Activated gamma-delta T cell (primary cell): ENCODE data around the gene MXD4.
"Not testable (repeated sequence)": the region's sequence is repeated elsewhere in the genome, so short reads cannot be mapped to it uniquely, and the experiment has no call there.

Experiments used
- DNase-seq: peaks from one replicate; lab custom pipeline; 2025; lab: John Stamatoyannopoulos, UW

Gene MXD4

DNA sequence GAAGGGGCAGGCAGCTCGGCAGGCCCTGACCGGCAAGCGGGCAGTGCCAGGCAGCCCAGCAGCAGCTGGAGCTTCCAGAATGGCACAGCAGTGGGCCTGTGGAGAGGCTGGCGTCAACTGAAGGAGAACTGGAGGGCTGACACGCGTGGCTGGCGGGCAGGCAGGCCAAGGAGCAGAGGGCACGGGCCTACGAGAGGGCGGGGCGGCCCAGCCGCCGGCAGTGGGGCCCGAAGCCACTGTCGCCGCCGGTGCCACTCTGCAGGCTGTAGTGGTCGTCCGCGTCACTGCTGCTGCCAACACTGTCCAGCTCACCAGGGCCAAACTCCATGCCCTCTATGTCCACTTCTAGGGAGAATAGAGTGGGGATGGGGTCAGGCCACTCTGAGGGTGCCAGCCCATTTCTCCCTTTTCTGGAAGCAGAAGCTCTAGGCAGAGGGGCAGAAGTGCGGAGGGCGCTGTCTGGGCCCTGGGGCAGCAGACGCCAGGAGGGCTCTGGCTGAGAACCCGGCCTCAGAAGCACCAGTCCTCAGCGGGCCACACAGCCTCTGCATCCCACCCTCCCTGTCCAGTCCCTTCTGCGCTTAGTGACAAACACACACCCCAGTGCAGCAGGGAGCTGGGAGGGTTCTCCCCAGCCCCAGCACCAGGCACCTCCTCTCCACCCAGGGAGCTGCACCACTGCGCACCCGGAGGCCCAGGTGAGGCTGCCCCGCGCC, 11.4 kb downstream of the MXD4 start:
- no peak for DNase-seq

DNA sequence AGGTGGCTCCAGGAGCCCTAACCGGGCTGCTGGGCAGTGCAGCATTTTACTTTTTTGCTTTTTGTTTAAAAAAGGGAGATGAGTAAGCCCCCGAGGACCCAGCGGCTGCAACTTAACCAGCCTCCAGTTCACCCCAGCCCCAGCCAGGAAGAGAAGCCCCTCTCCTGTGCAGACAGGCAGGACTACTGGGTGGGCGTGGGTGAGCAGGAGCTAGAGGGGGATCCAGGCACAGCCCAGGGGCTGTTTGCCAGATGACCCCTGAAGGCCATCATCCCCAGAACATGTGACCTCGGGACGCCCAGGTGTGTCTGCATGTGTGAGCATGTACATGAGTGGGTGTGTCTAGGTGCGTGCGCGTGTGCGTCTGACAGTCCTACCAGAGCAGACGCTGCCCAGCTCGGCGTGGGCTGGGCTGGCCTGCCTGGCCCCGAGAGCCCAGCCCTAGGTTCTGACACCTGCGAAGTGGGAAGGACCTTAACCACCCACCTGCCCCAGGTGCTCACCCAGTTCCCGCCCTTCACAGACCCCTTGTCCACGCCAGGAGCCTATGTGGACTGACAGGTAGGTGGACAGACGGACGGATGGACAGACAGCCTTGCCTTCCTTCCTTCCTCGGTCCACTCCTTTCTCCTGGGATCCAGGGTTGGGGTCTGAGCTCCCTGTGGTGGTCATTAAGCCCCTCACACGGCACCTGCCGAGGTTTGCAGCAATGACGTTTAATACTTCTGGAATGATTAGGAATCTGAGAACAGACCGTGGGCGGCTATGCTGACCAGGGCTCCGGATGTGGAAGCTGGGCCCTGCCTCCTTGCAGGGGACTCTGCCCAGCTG, 12.2 kb downstream of the MXD4 start:
- no peak for DNase-seq

DNA sequence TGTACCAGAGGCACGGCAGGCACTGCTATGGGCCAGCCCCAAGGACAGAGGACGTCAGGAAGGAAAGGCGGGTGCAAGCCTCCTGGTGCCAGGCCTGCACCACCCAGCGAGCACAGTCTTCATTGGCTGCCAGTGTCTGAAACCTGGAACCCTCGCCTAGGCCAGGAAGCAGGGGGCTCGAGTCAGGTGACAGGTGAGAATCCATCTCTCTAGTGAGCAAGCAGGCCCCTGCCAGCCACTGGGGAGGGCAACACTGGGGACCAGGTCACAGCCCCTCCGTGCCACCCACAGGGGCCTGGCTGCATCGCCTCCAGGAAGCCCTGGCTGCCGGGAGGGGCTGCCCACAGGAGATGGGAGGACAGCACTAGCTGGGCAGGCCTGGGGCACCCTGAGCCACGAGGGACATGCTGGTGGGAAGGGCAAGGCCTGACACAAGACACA, 13.1 kb downstream of the MXD4 start:
- no peak for DNase-seq

DNA sequence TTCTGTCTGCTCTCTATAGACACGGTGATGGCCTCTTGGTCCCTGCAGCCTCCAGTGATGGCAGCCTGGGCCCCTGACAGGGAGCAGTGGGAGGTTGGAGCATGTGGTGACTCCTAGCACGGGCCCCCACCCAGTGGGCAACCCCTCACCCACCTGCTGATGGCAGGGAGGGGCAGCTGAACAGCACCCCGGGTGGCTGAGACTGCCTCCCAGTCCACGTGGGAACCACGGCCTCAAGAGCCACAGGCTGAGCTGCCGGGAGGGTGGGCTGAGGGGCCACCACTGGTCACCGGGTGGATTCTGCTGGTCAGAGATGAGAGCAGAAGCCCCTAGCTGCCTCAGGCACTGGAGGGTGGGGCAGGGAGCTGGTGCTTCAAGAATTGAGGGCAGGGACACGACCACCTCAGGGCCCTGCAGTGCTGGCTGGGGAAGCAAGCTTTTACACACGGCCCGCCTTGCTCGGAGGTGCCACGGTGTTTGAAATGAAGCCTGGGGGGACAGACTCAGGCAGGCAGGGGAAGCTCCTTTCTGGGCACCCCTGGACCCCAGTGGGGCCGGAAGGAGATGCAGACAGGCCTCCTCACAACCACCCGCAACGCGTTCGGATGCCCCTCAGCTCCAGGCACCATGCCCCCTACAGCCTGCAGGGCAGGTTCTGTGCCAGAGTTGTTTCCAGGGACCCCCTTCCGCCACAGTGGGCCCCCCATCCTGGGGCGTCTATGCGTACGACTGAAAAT, 13.7 kb downstream of the MXD4 start:
- DNase-seq = no peak

DNA sequence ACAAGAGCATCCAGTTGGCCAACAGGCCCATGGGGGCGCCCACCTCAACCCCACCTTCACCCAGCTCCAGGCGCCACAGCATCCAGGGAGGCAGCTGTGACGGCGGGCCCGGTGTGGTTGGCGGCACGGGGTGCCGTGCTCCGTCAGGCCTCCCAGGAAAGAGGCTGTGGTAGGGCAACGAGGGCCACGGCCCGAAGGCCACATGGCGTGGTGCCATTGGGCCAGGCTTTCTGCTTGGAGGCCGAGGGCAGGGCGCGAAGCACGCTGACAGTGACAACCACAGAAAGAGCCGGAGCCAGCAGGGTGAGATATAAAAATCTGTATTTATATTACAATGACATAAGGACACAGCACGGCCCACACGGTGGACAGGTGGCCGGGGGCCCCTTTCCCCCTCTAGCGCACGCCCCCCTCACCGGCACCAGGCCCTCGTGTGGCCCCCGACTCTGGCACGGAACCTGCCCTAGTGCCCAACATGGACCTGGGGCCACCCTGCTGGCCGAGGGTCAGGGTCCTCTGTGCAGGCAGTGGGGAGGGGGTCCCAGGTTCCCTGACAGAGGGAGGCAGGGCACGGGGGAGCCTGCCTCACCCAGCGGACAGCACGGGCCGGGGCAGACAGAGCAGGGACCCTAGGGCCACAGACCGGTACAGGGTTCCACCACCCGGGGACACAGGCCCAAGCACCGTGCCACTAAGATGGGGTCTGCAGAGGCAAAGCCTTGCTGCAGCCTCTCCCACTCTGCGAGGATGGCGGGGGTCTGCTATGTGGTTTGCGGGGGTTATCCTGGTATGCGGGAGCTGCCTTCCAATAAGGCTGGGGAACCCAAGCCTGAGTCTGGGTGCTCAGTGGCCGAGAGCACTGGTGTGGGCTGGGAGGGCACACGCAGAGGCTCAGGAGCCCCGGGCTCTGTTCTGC, 14.5 kb downstream of the MXD4 start:
- DNase-seq = no peak

DNA sequence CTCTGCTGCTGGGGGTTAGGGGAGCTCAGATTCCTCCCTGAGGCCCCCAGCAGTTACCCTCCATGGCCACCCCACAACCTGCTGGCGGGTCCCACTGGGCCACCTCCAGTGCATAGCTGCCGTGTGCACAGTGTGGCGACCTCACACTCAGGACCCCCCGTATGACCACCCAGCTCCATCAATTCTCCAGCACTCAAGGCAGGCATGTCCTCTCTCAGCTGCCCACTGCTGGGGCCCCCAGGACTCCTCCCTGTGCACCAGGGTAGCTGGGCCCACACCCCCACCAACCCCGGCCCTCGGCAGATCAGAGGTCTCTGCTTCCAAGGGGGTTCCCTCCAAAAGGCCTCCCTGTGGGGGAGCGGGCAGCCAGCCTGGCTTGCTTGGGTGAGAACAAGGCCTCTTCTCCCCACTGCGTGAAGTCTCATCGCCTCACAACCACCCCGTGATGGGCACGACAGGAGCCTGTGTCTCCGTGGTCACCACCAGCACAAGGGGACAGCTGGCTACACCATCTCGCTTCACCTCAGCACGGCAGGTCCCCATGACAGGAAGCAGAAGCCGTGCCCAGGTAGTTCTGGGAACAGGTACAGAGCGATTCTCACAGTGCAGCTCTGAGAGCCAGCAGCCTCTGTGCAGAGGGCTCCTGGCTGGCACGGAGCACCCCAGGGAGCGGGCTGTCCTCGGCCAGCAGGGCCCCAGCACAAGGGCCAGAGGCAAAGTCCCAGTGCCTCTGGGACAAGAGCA, 15.4 kb downstream of the MXD4 start:
- no peak for DNase-seq

DNA sequence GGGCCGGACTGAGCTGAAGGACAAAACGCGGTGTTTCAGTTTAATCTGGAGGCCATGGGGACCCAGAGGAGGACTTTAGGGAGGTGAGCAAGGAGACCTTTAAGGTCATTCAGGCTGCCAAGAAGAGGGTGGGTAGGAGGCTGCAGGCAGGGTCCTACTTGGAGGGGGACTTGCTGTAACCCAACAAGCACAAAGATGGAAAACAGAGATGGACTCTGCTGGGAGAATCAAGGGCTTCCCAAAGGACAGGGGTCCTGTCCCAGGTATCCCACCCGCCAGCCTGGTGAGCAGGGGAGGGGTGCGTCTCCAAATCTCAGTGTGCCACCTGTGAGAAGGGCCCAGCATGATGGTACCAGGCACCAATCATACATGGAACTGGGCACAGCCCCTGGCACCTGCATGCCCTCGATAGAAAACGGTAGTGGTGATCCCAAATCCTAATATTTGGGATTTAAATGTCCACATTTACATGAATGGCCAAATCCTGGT, 16.1 kb downstream of the MXD4 start:
- DNase-seq = no peak

DNA sequence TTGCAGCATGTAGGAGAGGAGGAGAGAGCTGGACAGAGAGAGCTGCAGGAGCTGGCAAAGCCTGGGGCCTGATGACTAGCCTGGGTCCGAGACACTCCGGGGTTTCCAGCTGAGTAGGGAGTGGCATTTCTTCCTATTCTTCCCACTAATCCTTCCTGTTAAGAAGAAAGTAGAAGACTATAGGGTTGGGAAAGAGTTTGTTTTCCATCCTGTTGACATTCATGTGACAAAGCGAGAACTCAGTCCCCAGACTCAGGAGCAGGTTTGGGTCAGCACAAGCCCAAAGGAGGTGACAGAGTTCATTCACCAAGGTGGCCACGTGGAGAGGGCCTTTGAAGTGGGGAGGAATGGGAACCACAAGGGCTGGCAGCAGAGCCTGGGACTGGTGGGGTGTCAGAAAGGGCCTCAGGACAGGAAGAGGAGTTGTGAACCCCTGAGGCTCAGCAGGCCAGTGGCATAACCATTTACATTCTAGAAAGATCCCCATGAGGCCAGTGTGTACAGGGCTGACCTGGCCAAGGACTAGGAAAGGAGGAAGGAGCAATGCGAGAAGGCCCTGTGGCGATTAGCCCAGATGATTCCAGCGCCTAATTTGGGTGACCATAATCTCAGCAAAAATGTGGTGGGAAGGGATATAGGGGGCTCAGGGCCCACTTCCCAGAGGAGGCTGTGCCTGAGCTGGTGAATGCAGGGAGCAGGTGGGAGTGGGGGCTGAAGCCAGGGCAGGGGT, 16.7 kb downstream of the MXD4 start:
- no peak for DNase-seq

DNA sequence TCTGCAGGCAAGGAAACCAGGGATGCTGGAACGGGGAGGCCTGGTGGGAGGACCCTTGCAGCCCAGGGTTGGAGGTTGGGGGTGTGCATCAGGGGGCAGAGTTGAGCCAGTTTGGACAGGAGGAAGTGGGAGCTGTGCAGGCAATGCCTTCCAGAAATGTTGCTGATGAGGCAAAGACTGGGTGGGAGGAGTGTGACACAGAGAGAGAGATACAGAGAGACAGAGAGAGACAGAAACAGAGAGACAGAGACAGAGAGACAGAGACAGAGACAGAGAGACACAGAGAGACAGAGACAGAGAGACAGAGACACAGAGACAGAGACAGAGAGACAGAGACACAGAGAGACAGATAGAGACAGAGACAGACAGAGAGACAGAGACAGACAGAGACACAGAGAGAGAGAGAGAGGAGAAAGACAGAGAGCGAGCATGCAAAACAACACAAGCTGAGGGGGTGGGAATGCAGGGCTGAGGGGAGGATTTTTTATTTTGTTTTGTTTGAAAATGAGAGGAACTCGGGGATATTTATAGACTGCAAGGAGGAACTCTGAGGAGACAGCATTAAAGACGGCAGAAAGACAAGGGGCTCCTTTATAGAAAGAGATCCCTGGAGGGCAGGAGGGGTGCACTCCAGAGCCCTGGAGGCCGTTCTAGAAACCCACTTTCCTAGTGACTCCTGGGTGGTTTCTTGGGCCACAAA, 18.1 kb downstream of the MXD4 start:
- DNase-seq = no peak

DNA sequence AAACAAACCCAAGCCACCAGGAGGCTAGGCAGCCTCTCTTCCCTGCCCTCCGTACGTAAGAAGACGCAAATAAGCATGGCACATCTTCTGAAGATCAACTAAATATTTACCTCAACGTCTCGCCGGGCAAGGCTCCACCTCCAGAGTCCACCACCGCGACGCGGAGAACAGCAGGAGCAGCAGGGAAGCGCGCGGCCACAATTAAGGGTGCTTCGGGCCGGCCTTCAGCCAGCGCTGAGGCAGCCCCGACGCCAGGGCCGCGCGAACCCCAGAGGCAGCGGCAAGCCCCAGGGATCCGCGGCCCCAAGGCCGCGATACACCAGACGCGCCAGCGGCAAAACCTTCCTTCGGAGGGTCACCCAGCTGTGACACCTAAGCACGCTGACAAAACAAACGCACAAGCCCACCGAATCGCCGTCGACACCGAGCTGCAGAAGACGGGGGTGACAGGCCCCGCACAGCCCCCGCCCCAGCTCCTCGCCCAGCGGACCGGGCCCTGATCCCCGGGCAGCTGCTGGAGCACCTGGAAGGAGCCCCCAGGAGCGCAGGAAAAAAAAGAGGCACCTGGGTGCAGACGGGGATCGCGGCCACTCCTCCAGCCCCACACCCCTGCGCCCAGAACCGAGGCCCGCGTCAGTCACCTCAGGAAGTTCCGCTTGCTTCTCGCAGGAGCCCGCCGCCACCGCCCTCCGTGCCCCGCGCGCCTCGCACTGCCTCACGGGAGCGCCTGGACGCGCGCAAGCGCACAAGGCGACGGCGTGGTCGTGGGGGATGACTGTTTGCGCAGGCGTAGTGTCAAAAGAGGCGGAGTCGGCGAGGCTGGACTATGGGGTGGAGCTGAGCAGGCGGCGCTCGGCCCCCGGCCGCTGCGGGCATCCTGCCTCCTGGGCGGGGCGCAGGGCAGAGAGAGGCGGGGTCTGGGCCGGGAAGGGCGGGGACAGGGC, 20.2 kb downstream of the MXD4 start, which contains the start of the genes HAUS3 and POLN:
TSS of gene HAUS3 (minus strand) at position 712 of the 944 bp plus-strand sequence. CDS start 1,175 bp downstream, outside the sequence.
TSS of gene POLN (minus strand) at position 712 of the 944 bp plus-strand sequence. CDS start 12,890 bp downstream, outside the sequence.
- DNase-seq = peak; percentile 99

DNA sequence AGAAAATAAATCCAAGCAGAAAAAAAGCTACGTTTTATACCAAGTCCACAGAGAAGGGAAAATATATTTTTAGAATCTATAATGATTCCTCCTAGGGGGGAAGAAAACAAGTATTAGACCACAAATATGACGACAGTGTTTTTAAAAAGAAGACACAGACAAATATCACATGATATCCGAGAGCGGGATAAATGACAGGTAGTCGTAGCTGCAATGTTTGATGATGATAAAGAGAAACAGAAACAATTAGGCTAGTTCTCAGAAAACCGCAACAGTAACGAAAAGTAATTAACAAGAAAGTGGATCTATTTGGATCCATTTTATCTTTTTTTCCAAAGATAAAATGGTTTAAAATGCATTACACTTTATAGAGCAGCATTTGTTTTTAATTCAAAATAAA, 20.9 kb downstream of the MXD4 start:
- no peak for DNase-seq

DNA sequence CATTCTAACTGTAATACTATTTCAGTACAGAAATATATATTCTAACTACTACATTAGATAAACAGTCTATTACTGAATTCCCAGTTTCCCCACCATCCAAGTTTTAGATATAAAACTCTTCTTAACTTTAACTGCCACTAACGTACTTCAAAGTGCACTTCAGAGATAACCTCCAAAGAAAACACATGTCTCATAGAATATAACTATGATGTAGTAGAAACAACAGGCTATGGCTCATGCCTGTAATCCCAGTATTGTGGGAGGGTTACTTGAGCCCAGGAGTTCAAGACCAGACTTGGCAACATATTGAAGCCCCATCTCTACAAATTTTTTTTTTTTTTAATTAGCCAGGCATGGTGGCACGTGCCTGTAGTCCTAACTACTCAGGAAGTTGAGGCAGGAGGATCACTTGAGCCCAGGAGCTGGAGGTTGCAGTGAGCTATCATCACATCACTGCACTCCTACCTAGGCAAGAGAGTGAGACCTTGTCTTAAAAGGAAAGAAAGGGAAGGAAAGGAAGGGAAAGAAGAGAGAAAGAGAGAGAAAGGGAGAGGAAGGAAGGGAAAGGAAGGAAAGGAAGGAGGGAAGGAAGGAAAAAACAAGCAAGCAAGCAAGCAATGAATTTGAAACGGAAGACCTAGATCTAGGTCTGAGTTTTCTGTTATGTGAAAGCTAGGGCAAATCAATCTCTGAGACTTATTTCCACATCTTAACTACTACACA, 24.8 kb downstream of the MXD4 start:
- no peak for DNase-seq

DNA sequence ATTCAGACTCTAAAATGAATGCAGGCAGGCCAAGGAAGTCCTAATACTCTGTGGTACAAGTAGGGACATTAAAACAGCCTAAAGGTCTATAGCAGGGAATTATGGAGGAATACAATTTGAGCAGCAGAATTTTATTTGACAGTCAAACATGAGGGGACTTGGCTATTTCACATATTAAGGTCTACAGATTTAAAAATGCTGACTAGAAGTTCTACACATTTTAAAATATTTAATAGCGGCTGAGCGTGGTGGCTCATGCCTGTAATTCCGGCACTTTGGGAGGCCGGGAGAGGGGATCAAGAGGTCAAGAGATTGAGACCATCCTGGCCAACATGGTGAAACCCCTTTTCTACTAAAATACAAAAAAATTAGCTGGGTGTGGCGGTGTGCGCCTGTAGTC, 30.8 kb downstream of the MXD4 start:
- DNase-seq = no peak

DNA sequence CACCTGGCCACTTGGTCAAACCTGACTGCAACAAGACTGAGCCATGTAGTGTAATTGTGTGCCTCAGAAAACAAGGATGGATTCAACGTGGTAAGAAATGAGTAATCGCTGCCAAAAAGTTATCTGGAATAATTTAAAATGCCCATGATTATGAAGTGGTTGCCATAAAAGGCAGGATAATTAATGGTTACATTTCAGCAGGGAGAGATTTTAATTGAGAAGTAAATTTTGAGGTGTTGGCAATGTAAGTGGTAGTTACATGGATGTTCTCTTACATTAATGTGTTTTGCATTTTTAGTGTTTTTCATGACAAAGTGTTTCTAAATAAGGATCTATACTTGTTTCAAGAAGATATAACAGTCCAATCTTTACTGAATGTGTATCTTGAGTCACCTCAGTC, 35.6 kb downstream of the MXD4 start:
- DNase-seq = no peak

DNA sequence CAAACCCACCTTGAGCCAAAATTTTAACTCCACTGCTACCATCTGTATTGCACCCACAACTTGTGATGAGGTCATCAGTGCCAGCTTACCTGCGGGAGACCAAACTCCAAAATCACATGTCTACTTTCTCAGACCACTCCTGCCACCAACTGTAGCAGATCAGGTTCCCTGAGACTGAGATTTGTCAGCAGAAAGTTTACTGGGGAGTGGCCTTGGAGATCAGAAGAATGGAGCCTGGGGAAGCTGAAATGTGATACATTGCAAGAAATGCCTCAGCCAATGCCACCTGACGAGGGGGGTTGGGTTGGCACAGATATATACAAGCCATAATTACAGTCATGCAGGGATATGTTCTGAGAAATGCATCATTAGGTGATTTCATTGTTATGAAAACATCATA, 39.1 kb downstream of the MXD4 start:
- no peak for DNase-seq

DNA sequence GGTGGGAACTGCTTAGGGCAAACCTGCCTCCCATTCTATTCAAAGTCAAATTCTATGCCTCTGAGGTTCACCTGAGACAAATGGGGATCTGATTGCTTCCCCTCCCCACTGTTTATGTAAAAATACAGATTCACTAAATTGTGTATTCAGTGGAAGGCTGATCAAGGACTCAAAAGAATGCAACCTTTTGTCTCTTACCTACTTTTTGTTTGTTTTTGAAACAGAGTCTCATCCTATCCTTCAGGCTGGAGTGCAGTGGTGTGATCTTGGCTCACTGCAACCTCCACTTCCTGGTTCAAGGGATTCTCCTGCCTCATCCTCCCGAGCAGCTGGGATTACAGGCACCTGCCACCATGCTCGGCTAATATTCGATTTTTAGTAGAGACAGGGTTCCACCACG, 40.5 kb downstream of the MXD4 start:
- DNase-seq = not testable (repeated sequence)

DNA sequence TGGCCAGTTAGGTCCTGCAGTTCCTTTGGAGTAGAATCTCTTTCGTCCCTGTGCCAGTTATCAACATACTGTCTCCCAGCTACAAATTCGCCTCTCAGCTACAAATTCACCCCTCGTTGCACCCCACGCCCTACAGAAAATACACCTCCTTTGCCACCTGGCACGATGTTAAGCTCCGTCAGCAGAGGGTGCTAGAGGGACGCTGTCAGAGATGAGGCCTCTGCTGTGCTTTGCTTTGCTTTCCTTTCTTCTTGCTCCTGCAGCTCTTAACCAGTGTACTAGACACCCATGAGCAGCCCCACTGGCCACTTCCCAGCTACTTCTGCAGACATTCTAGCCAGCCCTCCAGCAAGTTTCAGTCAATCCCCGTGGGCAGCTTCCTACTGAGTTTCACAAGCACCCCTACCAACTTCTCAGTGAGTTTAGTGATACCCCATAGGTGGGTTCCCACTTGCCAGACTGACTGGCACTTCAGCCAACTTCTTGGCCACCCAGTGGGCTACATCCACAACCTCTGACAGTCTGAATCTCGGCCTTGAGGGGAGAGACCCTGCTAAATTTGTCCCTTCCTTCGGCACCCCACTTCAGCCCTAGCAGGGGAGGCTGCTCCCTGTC, 41.8 kb downstream of the MXD4 start:
- DNase-seq = no peak
